Smooth muscle cell (in vitro differentiated cells): ENCODE results near the gene NEK2. TPM values are rescaled to one million over a fixed set of nuclear protein-coding genes. Genes with fewer than 3 reads are reported as not detected.
A peak's percentile ranks its signal among the peaks of the same experiment; 100 is the strongest.

ENCODE experiments used
- DNase-seq: peaks from one replicate; lab custom pipeline; 2025; ENCODE audit not compliant: unreplicated experiment; lab: John Stamatoyannopoulos, UW
- H2AFZ ChIP-seq: fragments of 200-600 bp; sonication (generic); 2 replicates; pipeline ENCODE4 v1.6.0; 2016; ENCODE audit warnings: antibody characterized with exemption, low read depth, mild to moderate bottlenecking
- H3F3A ChIP-seq: fragments of 200-600 bp; sonication (generic); 2 replicates; pipeline ENCODE4 v1.6.0; 2017; ENCODE audit warnings: antibody characterized with exemption, low read depth
- H3K27ac ChIP-seq: fragments of 200-600 bp; sonication (generic); 2 replicates; pipeline ENCODE4 v1.5.1; 2016; ENCODE audit warnings: low read depth, mild to moderate bottlenecking
- H3K27me3 ChIP-seq: fragments of 200-600 bp; sonication (generic); 2 replicates; pipeline ENCODE4 v1.6.1; 2016; ENCODE audit warnings: low read depth, mild to moderate bottlenecking
- H3K36me3 ChIP-seq: fragments of 200-600 bp; sonication (generic); 2 replicates; pipeline ENCODE4 v1.5.1; 2016; ENCODE audit warnings: low read depth
- H3K4me1 ChIP-seq: fragments of 200-600 bp; sonication (generic); 2 replicates; pipeline ENCODE4 v1.5.1; 2016; ENCODE audit warnings: low read depth
- H3K4me2 ChIP-seq: fragments of 200-600 bp; sonication (generic); 2 replicates; pipeline ENCODE4 v1.6.0; 2016; ENCODE audit warnings: mild to moderate bottlenecking
- H3K4me3 ChIP-seq: fragments of 200-600 bp; sonication (generic); 2 replicates; pipeline ENCODE4 v1.5.1; 2016; ENCODE audit warnings: mild to moderate bottlenecking
- H3K79me2 ChIP-seq: fragments of 200-600 bp; sonication (generic); 2 replicates; pipeline ENCODE4 v1.6.0; 2016; ENCODE audit warnings: low read depth, mild to moderate bottlenecking
- H3K9ac ChIP-seq: fragments of 200-600 bp; sonication (generic); 2 replicates; pipeline ENCODE4 v1.6.0; 2016; ENCODE audit warnings: low read depth
- H3K9me3 ChIP-seq: fragments of 200-600 bp; sonication (generic); replicated peaks from 2 replicates; pipeline ENCODE4 v1.5.1; 2016; ENCODE audit warnings: low read depth
- H4K20me1 ChIP-seq: fragments of 200-600 bp; sonication (generic); 2 replicates; pipeline ENCODE4 v1.6.0; 2016; ENCODE audit warnings: low read depth
- CTCF ChIP-seq: fragments of 200-600 bp; sonication (generic); IDR thresholded peaks from 2 replicates; pipeline ENCODE4 v1.5.1; 2017; ENCODE audit warnings: borderline replicate concordance, mild to moderate bottlenecking, antibody characterized with exemption; ENCODE audit not compliant: insufficient read depth, poor library complexity, severe bottlenecking
- WGBS: methylation state at CpG from one replicate; pipeline ENCODE4 v1.1.7; 2016; ENCODE audit warnings: low lambda C conversion rate; 5-methylcytosine and 5-hydroxymethylcytosine counted together
- polyA plus RNA-seq: library from polyadenylated mRNA; unstranded; fragments of >200 nt; fragmentation: Nextera tagmentation; extraction: Ambion mirVana; gene quantifications from 2 replicates; pipeline ENCODE4 v1.2.1, GENCODE V29; 2016
- total RNA-seq: library from RNA; depleted of rRNA; stranded (reverse); fragments of >200 nt; gene quantifications from 2 replicates; pipeline ENCODE4 v1.2.3, GENCODE V29; 2014

Gene NEK2
- total and polyA plus RNA-seq, 2 experiments from 2014 or later, result 7.2 to 12.6 TPM

- H4K20me1 ChIP-seq, result no peaks in the 10 kb centered on the region
- H3K27ac ChIP-seq, result no peak overlapping the region
- peaks cover 1% of the 10 kb centered on the region for H3K4me1 ChIP-seq
- no peak overlapping the region for H3K9ac ChIP-seq
- peaks cover 4% of the 10 kb centered on the region for H3F3A ChIP-seq
- no peaks in the 10 kb centered on the region for H3K9me3 ChIP-seq
- no peak for DNase-seq
- no peaks in the 10 kb centered on the region for H3K27me3 ChIP-seq
- peak; percentile 12 for TF ChIP-seq CTCF
- H3K4me2 ChIP-seq, result no peak overlapping the region
- no peak overlapping the region for H3K4me3 ChIP-seq
- WGBS, result 83% methylated on average over 2 of the region's 2 CpGs
- H3K36me3 ChIP-seq, result no peaks in the 10 kb centered on the region
- H2AFZ ChIP-seq, result no peak overlapping the region
- H3K79me2 ChIP-seq, result no peaks in the 10 kb centered on the region
Observed at GRCh38 chr1:211625040-211625439, 50.4 kb downstream of the NEK2 start.

- no peaks in the 10 kb centered on the region for H3K27me3 ChIP-seq
- no peak overlapping the region for H3K9ac ChIP-seq
- H3K9me3 ChIP-seq, result no peaks in the 10 kb centered on the region
- WGBS, result 79% methylated on average over 3 of the region's 3 CpGs
- H2AFZ ChIP-seq, result no peak overlapping the region
- no peaks in the 10 kb centered on the region for H4K20me1 ChIP-seq
- H3K4me1 ChIP-seq, result no peaks in the 10 kb centered on the region
- H3K4me3 ChIP-seq, result no peak overlapping the region
- H3K36me3 ChIP-seq, result no peaks in the 10 kb centered on the region
- H3F3A ChIP-seq, result peaks cover 4% of the 10 kb centered on the region
- H3K4me2 ChIP-seq, result no peak overlapping the region
- no peak for DNase-seq
- H3K27ac ChIP-seq, result no peak overlapping the region
- no peak for TF ChIP-seq CTCF
- no peaks in the 10 kb centered on the region for H3K79me2 ChIP-seq
Observed at GRCh38 chr1:211623515-211623914, 51.9 kb downstream of the NEK2 start.

- WGBS, result 91% methylated on average over 9 of the region's 9 CpGs
- DNase-seq, result no peak
- no peak overlapping the region for H2AFZ ChIP-seq
Observed at GRCh38 chr1:211621447-211622198, 53.8 kb downstream of the NEK2 start.

More at GRCh38 chr1:211621447-211622198, 53.8 kb downstream of the NEK2 start:
- Histone ChIP-seq H4K20me1 (no peaks in the 10 kb centered on the region), H3K79me2 (no peaks in the 10 kb centered on the region), H3F3A (no peaks in the 10 kb centered on the region), H3K27me3 (no peaks in the 10 kb centered on the region), H3K4me2 (no peak overlapping the region), H3K4me3 (no peak overlapping the region), H3K9me3 (no peaks in the 10 kb centered on the region), H3K27ac (no peak overlapping the region), H3K9ac (no peak overlapping the region), H3K36me3 (no peaks in the 10 kb centered on the region), H3K4me1 (no peaks in the 10 kb centered on the region)
- TF ChIP-seq CTCF, result no peak
